GM13976 (cell line): ENCODE data around the gene SACM1L.
"Not testable (repeated sequence)": the region's sequence is repeated elsewhere in the genome, so short reads cannot be mapped to it uniquely, and the experiment has no call there.

ENCODE experiments used
- DNase-seq: peaks from one replicate; pipeline ENCODE4 v3.0.0; 2012; ENCODE audit warnings: low spot score
- in situ Hi-C: fragments of 300-500 bp; cut with MboI; formaldehyde crosslinking; loops from one replicate; pipeline ENCODE4 v1.12.0; 2022; ENCODE audit warnings: low sequenced_read_pairs, mixed read lengths, inconsistent platforms; ENCODE audit not compliant: unreplicated experiment
- TF ChIP-seq, protein P1 (sequence below): IDR thresholded peaks from 2 replicates; pipeline ENCODE4 v1.5.1; 2012; ENCODE audit warnings: borderline replicate concordance, mild to moderate bottlenecking; ENCODE audit not compliant: insufficient read depth; ENCODE audit errors: extremely low read depth, missing control alignments, control extremely low read depth

SACM1L gene

GRCh38 chr3:45746777-45747622 lies 57.8 kb downstream of the SACM1L start:
- in situ Hi-C loops, result no loop called here
- DNase-seq, result no peak
- TF ChIP-seq, protein P1, sequence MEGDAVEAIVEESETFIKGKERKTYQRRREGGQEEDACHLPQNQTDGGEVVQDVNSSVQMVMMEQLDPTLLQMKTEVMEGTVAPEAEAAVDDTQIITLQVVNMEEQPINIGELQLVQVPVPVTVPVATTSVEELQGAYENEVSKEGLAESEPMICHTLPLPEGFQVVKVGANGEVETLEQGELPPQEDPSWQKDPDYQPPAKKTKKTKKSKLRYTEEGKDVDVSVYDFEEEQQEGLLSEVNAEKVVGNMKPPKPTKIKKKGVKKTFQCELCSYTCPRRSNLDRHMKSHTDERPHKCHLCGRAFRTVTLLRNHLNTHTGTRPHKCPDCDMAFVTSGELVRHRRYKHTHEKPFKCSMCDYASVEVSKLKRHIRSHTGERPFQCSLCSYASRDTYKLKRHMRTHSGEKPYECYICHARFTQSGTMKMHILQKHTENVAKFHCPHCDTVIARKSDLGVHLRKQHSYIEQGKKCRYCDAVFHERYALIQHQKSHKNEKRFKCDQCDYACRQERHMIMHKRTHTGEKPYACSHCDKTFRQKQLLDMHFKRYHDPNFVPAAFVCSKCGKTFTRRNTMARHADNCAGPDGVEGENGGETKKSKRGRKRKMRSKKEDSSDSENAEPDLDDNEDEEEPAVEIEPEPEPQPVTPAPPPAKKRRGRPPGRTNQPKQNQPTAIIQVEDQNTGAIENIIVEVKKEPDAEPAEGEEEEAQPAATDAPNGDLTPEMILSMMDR, result no peak

DNA sequence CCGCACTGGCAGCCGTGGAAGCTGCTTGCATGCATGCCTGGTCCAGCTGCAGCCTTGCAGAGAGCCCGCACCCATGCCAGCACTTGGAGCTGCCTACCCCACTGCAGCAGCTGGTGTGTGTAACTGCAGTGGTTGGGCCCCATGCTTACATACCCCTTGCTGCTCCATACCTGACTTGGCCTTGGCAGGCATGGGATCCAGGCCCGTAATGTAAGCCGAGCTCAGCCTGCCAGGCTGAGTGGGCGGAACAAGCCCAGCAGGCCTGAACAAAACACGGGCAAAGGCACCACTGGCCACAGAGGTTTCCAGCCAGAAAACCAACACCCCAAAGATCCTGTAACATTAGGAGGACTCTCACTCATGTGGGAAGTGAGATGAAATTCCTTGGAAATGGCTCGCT lies 58.9 kb downstream of the SACM1L start:
- TF ChIP-seq, protein P1, result no peak
- DNase-seq, result no peak
- in situ Hi-C loops, result no loop called here

GRCh38 chr3:45749036-45749600 lies 59.9 kb downstream of the SACM1L start:
- DNase-seq, in situ Hi-C loops: not testable (repeated sequence)

GRCh38 chr3:45749880-45750279 lies 60.7 kb downstream of the SACM1L start:
- DNase-seq, result no peak
- TF ChIP-seq, protein P1, result no peak
- in situ Hi-C loops, result no loop called here

DNA sequence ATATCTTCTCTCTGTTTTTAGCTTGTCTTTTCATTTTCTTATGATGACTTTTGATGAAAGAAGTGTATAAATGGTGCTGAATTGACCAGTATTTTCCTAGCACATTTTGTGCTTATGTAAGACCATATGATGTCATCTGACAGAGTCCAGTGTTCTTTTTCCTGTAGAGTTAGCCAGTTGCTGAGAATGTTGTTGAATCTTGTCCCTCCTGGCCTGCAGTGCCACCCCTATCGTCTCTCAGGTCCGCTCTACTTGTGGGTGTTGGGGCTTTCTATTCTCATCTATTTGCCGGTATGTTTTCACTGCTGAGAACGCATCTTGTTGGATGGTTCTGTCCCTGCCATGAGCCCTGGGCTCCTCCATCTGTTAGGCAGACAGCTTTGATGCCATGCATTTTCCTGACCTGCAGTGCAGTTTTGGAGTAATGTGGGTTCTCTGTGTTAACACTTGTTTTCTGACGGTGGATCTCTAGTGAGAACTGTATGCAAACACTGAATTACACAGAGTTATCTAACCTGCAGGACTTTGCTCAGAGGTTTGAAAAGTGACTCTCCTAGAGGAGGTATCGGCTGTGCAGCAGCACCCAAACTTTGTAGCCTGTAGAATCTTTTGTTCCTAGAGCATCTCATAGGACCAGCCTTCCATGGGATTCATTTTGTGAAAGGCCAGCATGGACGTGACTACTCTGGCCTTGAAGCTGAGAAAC lies 62.5 kb downstream of the SACM1L start:
- in situ Hi-C loops, result no loop called here
- TF ChIP-seq, protein P1, result no peak
- DNase-seq, result no peak

DNA sequence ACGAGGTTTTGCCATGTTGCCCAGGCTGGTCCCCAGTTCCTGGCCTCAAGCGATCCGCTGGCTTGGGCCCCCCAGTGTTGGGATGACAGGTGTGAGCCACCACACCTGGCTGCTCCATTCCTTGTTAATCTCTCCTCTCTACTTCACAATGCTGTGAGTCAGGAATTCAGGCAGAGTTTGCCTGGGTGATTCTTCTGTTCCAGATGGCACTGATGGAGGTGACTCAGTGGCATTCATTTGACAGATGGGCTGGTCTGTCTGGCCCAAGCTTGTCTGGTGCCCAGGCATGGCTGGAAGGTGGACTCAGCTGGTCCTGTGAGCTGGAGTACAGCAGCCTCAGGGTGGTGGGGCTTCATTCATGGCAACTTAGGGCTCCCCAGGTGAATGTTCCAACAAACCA lies 63.9 kb downstream of the SACM1L start:
- DNase-seq, result no peak
- TF ChIP-seq, protein P1, result no peak
- in situ Hi-C loops, result no loop called here

- in situ Hi-C loops, result no loop called here
- no peak for DNase-seq
- TF ChIP-seq, protein P1, result no peak
Measured at GRCh38 chr3:45754461-45754860, 65.3 kb downstream of the SACM1L start.
